Stimulated activated naive CD4-positive, alpha-beta T cell treated with Interleukin-2 at 50 U/mL for 16 hours (primary cell): Measurements from ENCODE around the gene ATP8A2.
"Not testable (repeated sequence)": the region's sequence is repeated elsewhere in the genome, so short reads cannot be mapped to it uniquely, and the experiment has no call there.

Source experiments
- DNase-seq: peaks from one replicate; lab custom pipeline; 2025; lab: John Stamatoyannopoulos, UW

The ATP8A2 gene

DNA sequence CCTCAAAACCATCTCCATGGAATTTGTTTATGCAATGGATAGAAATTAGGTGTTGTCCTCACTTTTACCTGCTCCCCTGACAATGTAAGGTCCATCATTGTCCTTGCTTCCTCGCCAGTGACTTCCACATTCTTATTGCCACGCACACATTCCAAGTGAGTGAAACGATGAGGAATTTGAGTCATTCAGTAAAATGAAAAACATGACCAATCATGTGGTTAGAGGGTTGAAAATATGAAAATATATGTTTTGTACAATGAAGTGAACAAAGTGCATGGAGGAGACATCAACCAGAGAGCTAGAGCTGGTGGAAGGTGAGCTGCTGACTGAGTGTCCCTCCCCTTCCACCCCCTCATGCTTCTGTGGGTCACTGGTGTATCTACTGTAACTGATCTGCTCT lies 91.7 kb downstream of the ATP8A2 start:
- no peak for DNase-seq

DNA sequence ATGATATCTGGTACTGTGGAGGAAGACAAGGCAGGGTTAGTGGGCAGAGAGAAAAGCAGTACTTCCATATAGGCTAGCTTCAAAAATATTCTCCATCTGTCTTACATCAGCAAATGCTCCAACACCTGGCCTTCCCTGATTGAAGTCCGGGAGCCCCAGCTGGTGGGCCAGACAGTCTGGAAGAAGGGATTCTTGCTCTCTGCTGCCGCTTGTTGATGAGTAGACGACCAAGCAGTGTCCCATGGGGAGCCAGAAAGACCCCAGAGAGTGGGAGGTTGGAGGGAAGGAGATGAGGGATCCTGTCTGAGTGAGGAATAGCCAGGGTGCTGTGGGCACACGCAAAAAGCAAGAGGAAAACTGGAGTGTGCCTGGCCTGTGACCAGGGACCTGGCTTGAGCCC lies 95.1 kb downstream of the ATP8A2 start:
- no peak for DNase-seq

DNA sequence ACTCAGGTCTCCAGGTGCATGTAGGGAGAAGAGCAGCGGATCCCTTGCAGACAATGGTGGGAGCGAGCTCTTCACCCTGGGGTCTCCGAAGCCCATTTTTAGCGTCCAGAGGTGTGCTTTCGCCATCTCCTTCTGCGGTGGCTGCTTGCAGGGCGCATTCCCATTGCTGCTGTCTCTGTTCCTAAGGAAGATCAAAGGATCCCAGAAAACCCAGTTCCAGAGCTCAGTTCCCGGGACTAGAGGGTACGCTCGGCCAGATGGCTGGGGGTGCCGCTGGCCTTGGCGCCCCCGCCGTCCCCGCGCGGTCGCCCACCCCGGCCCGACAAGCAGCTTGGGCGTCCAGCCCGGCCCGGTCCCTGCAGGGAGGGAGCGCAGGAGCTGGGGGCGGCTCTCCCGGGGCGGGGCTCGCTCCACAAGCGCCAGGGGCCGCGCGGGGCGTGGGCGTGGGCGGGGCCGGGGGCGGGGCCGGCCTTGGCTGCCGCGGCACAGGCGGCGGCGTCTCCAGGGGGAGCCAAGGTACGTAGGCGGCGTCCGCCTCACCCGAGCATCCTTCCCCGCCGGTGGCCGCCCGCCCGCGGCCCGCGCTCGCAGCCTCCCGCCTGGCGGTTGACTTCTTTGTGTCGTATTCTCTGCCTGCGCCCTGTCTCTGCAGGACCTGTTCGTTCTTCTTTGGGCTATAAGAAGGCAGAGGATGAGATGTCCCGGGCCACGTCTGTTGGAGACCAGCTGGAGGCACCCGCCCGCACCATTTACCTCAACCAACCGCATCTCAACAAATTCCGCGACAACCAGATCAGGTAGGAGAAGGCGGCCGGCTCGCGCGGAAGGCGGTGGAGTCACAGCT lies 96.8 kb downstream of the ATP8A2 start:
- no peak for DNase-seq

DNA sequence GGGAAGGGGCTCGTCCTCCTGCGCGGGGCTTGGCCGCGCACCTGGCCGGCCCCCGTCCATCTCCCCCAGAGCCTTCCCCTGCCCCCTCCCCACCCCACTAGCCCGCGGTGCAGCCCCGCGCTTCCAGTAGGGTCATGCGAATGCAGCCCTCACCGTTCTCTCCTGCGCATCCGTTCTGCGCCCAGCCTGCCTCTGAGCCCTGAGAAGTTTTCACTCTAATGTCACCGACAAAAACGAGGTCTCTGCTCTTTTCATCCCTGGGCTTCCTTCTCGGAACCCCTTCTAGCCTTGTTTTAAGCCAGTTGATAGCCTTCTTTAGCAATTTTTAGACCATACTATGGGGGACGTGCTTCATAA lies 97.4 kb downstream of the ATP8A2 start:
- DNase-seq: no peak

DNA sequence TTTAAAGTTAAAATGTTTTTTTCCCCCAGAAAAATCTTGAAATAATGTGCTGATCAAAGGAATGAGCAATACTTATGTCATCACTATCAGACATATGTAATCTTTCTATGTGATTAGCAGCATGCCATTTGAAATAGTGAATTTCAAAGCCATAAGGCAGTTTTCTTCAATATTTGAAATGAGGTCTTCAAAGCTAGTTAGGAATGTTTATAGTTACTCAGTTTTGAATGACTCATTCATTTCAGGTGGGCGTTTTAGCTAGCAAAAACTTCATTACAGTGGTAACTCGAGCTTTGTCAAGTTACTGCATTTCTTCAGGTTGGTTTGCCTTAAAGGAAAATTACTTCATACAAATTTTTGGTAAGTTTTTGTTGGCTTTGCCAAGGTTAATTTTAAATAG lies 102.1 kb downstream of the ATP8A2 start:
- DNase-seq: no peak

DNA sequence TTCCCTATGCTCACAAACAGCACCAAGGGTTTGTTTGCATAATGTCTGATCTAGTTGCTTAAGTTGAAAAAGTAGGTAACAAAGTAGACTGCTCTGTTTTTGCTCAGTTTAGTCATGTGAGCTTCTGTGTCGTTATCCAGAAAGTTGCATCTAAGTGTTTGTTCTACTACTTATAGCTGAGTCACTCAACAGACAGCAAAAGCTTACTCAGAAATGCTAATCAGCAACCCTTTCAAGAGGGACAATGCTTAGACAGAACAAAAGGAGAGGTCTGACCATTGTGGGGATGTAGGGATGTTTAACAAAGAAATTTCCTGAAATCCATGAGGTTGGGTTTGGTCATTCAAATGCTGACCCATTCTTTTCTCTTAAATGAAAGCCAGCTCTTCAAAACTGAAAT lies 106.4 kb downstream of the ATP8A2 start:
- DNase-seq: no peak

DNA sequence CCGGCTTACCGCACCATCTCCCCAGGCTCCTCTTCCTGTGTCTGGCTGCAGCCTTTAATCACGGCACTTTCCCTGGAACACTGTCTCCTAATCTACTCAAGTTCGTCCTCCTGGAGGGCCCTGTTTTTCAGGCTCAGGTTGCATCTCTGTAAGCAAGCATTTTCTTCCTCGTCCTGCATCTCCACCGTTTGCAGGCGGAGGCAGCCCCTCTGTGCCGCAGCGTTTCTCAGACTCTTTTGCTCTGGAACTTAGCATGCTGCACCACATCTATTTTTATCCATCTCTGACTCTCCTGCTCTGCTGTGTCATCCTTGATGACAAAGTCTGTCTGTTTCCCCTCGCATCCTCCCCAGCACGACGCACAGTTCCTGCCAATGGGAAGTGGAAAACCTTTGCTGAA lies 117.5 kb downstream of the ATP8A2 start:
- DNase-seq: no peak

DNA sequence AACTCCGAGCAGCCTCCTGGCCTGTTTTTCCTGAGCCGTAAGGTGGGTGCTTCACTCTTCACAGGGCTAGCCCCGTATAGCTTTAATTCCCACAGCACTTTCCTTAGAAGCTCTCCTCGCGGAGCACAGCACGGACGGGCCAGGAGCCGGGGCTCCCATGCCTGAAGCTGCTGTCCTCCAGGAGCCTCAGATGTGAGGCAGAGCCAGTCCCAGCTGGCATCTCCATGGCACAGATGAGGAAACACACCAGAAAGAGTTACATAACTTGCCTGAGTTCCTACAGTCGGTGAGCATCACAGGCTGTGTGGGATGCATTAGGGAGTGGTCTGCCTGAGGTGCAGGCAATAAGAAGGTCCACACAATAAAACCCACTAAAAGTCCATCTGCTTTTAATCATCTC lies 118.5 kb downstream of the ATP8A2 start:
- no peak for DNase-seq

DNA sequence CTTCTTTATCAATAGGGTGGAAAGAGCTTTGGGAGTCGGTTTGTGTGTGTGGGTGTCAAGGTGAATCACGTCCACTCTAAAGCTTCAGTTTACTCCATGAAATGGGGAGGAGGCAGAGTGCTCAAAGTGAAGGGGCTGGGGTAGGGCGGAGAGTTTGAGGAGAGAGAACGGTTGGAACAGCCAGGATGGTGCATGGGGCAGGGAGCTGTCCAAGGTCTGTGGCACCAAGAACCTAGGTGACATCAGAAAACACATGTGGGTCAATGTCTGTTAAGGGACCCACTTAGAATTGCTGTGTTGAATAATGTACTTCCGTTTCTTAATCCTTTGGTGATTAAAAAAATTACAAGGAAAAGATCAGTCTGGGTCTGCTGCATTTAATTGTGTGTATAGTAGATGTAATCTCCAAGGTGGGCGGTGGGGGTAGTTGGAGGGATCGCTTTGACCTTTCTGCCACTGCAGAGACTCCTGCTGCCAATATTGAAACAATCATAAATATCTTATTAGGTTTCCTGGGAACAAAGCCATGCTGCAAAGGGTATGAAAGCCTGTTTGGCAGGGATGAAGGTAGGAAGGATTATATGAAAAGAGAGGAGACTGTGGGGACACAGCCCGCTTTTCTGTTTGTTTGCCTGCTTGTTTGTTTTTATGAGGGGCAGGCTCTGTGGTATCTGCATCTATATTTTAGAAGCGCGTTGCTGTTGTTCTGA lies 122.3 kb downstream of the ATP8A2 start:
- DNase-seq: no peak

DNA sequence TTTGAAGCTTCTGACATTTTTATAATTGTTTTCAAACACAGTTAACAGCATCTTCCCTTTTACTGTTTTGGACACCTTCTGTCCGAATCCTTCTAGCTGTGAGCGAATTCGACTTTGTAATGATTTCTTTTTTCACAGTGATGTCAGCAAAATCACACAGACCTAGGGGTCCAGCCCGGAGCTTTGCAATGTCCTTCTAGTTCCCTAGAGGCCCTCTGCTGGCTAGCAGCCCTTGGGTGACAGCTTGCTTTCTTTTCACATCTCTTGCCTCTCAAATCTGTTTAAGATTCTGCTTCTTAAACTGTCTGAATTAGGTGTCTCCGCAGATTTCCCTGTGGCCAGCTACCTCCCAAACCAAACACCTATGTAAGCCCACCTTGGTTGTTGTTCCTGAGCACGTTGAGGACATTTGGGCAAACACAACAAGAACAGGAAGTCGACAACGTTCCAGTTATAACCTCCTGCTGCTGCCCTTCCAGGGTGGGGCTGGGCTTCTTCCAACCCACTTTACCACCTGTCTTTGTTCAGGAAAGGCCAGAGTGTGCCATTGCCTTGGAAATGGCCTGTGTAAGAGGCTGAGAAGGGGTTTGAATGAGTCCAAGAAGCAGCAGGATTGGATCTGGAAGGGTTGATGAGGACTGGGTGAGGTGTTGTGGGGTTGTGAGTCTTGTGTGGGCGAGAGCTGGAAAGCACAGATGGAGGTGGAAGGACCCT lies 123.1 kb downstream of the ATP8A2 start:
- DNase-seq: no peak

DNA sequence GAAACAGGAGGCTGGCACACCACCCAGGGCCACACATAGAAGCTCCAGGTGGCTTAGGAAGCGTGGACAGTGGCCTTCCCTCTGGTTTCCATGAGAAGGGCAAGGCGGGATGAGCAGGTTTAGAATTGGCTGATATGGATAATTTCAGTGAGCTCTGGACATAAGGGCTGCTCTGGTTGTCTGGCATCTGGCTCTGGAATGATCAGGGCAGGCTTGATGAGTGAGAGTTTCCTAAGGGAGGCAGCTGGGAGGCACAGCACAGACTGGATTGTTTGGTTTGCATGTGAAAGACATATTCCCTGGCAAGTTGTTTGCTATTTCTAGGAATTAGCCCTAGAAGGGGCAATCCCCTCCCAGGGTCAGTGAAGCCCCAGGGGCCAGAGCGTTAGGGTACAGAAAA lies 129.5 kb downstream of the ATP8A2 start:
- DNase-seq: no peak

DNA sequence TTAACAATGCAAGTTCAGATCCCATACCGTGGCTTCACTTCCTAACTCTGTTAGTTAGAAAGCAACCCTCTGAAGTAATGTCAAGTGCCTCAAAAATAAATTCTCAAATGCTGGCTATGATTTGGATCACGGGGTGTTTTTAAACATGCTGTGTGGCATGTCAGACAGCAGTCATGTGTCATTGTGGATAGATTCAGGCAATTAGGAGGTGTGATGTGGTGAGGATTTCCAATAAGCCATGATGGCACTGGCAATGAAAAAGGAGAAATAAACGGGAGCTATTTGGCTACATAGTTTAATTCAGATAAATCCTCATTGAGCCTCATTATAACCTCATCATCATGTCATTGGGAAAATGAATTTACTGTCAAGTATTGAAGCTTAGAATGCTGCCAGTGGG lies 130.3 kb downstream of the ATP8A2 start:
- DNase-seq: no peak

DNA sequence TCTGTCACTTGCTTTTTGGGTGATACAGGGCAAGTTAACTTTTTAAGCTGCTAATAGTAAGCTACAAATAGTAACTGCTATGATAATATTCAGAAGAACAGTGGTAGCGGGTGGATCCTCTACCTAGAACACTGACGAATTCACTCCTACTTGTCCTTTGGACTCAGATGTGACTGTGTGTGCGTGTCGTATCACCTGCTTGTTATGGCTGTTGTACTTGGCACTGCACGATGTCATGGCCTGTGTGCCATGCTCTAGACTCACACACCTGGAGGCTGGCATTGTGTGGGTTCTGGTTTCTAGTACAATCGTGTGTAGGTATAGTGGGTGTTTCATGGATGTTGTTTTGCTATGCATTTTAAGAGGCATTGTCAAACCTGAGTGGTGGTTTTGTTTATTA lies 130.8 kb downstream of the ATP8A2 start:
- DNase-seq: no peak

DNA sequence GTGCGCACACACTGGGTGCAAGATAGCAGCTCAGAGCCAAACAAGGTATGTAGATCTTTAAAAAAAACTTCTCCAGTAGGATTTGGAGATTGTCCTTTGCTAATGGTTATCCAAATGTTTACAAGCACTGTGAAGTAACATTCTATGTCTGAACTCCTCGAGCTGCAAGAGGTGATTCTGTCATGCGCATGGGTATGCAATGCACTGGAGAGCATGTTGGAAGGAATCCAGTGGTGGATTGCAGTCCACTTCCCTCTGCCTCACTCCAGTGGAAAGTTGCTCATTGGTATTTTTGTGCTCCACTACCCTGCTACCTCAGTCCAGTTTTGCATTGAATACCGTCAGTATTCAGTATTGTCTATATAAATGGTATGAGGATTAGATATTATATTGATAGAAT lies 132.1 kb downstream of the ATP8A2 start:
- no peak for DNase-seq

DNA sequence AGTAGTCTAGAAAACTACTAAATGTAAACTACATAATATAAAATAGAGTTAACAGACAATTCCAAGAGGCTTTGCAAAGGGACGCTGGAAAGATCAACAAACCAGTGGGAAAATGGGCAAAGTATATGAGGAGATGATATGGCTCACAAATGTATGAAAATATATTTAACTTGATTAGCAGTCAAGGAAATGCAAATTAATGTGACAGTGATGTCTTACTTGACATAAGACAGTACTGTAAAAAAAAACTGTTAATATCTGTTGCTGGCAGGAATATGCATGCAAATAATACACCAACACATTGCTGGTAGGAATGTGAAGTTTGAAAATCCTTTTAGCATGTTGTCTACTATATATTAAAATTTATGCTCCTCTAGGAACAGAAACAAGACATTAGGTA lies 136.1 kb downstream of the ATP8A2 start:
- DNase-seq: no peak

DNA sequence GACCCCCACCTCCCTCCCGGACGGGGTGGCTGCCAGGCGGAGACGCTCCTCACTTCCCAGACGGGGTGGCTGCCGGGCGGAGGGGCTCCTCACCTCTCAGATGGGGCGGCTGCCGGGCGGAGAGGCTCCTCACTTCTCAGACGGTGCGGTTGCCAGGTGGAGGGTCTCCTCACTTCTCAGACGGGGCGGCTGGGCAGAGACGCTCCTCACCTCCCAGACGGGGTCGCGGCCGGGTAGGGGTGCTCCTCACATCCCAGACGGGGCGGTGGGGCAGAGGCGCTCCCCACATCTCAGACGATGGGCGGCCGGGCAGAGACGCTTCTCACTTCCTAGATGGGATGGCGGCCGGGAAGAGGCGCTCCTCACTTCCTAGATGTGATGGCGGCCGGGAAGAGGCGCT lies 141.3 kb downstream of the ATP8A2 start:
- DNase-seq: not testable (repeated sequence)

DNA sequence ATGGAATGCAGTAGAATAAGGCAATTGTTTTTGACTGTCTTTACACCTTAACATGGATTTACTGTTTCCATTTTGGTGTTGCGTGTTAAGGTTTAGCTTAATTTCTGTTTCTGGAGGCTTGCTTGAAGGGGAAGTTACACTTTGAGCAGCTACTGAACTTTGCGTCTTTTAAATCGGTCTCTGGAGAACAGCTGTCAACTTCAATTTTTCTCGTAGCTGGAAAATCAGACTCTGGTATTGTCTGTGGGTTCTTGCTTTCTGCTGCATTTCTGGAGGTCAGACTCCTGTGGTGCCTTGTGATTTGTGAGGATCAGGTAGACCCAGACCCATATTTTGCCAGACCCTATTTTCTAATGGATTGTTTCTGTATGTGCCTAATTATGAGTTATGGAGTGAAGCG lies 146.7 kb downstream of the ATP8A2 start:
- DNase-seq: no peak

DNA sequence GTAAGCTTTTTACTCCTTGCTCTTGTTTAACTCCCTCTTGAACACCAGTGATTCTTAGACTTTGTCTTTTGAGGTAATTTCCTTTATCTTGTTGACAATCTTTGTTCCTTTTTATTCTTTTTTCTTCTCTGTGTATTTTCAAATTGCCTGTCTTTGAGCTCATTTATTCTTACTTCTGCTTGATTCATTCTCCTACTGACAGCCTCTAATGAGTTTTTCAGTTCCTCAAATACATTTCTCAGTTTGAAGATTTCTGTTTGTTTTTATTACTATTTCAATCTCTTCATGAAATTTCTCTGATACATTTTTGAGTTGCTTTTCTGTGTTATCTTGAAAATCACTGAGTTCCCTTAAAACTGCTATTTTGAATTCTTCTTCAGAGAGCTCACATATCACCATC lies 154.1 kb downstream of the ATP8A2 start:
- DNase-seq: no peak

DNA sequence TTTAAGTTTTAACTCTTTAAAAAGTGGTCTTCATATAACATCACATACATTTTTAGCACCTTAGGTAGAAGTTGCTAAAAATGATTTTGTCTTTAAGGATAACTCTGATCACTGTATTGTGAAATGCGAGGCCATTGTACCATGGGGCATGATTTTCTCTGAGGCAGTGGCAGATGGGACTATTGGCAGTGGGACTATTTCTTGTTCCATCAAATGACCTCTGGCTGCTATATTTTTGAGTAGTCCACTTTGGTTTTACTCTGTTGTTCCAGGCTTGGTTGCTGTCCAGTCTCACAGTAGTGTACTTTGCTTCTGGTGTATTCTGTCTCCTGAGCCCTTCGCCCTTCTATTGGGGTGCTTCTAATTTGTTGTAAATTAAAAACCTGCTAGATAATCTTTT lies 156.5 kb downstream of the ATP8A2 start:
- no peak for DNase-seq

DNA sequence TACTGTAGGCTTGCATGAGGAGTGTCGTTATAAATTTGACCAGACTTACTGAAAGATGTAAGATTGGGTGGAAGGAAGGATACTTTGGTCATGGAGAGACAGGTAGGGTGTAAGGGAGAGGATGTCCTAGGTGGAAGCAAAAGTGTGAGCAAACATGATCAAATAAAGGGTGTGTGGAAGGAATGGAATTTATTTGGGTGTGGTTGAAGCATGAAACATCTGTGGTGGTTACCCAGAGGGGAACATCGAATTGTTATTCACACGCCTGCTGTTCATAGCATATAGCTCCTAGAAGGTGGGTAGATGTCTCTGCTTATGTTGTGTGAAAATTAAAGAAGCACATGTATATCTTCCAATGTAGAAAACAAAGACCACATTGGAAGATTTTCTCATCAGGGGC lies 157.7 kb downstream of the ATP8A2 start:
- no peak for DNase-seq

DNA sequence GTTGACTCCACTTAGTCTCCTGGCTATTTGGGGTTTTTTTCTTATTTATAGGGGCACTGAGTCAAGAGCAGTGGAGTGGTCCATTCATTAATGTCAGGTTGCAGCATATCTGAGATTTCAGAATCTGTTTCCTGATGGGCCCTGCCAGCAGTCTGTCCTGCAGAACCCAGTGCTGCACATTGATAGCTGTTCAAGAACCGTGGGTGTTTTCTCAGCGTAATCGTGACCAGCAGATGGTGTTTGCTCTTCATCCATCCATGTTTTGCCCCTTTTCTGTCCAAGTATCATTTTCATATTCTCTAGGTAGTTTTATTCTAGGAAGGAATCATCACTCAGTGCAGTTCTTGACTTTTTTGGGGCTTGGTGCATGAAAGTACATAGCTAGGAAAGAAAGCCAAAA lies 166.5 kb downstream of the ATP8A2 start:
- no peak for DNase-seq

DNA sequence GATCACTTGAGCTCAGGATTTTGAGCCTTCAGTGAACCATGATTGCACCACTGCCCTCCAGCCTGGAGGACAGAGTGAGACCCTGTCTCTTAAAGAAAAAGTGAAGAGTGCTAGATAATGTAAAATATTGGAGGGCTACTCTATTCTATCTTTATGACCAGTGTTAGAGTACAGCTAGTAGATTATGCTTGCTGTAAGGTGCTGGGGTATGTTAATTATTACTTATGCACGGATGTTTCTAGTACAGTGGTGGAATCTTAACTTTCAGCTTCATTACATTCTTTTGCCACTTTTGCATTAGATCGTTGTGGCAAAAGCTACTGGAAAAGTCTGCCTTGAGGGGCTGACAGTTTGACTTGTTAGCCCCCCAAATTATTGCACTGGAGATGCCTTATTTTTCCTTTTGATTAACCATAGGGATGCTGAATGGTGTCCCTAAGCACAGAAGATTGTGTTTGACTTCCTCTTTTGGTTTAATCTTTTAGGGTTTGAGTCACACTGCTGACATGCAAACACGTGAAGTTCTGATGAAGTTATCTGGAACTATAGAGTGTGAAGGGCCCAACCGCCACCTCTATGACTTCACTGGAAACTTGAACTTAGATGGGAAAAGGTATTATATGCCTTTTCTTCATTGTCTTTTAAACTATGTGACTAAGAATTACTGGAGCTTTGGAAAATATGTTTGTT lies 169.8 kb downstream of the ATP8A2 start:
- DNase-seq: no peak

DNA sequence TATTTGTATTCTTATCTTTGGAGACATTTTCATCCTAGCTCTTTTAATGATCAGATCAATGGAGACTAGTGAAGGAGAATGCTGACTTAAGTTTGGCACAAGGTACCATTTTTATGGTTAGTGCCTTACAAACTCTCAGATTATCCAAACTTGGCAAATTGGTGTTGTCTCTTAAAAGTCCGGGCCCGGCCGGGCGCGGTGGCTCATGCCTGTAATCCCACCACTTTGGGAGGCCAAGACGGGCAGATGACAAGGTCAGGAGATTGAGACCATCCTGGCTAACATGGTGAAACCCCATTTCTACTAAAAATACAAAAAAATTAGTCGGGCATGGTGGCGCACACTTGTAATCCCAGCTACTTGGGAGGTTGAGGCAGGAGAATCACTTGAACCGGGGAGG lies 177.2 kb downstream of the ATP8A2 start:
- DNase-seq: not testable (repeated sequence)
